Nephron progenitor cell (in vitro differentiated cells): Measurements from ENCODE around the gene RAB27A.

ENCODE experiments used
- DNase-seq: peaks from one replicate; pipeline ENCODE4 v3.0.0; 2021
- H3K27ac Mint-ChIP-seq: 2 replicates; pipeline ENCODE4 v1.8.0; 2021; ENCODE audit warnings: mild to moderate bottlenecking, moderate library complexity, mixed read lengths
- H3K27me3 Mint-ChIP-seq: 2 replicates; pipeline ENCODE4 v1.8.0; 2021; ENCODE audit warnings: mild to moderate bottlenecking, low read depth, mixed read lengths; ENCODE audit not compliant: poor library complexity
- H3K36me3 Mint-ChIP-seq: 2 replicates; pipeline ENCODE4 v1.8.0; 2021; ENCODE audit warnings: low read depth, mixed read lengths
- H3K4me1 Mint-ChIP-seq: 2 replicates; pipeline ENCODE4 v1.8.0; 2021; ENCODE audit warnings: mixed read lengths
- H3K4me3 Mint-ChIP-seq: 2 replicates; pipeline ENCODE4 v1.8.0; 2021; ENCODE audit warnings: mild to moderate bottlenecking, moderate library complexity, mixed read lengths
- H3K9me3 Mint-ChIP-seq: 2 replicates; pipeline ENCODE4 v1.8.0; 2021; ENCODE audit warnings: mild to moderate bottlenecking, moderate library complexity, mixed read lengths
- TF ChIP-seq, protein P1 (sequence below): fragments of 200-600 bp; sonication (generic); IDR thresholded peaks from 2 replicates; pipeline ENCODE4 v1.5.0; 2021; ENCODE audit warnings: antibody characterized with exemption

RAB27A gene

DNA sequence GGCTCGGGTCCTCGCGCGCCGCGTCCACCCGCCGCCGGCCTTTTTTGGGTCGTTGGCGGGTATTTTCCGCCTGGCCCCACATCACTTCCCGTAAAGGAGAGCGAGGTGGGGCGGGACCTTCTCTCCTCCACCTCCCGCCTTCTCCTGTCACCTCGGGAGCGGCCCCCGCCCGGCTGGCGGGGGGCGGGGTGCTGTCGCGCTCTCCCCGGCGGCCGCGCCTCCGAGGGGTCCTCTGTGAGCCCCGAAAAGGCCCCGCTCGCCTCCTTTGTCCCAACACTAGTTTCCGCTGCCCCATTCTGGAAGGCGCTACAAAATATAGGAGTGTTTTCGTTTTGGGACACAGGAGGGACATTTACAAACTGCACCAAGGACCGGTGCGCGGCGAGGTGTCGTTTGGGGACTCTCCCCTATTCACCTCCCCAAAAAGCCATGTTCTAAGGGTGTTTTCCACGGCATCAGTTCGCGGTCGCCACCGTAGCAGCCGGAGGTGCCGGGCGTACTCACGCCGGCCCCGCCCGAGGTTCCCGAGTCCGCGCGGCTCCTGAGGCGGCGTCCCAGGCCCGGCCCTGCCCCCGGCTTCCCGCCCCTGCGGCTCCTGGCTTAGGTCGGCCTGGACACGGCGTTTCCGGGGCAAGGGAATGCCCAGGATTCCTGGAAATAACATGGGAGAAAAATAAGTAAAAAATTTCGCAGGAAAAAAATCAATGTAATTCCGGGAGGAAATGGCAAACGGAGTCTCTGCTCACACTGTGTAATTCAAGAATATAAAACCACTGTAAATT is at the start of gene RAB27A:
Gene RAB27A, minus strand, starts transcription at position 68 of the 782 bp plus-strand sequence. CDS start 54,879 bp downstream, outside the sequence.
- Mint-ChIP-seq H3K36me3 (peaks cover 4% of the 10 kb centered on the region), H3K4me1 (peaks cover 9% of the 10 kb centered on the region), H3K27me3 (peaks cover 8% of the 10 kb centered on the region), H3K9me3 (no peaks in the 10 kb centered on the region), H3K4me3 (peak within 1 kb of the TSS; percentile 86), H3K27ac (no peak within 1 kb of the TSS)
- peak; percentile 82 for DNase-seq
- TF ChIP-seq, protein P1, sequence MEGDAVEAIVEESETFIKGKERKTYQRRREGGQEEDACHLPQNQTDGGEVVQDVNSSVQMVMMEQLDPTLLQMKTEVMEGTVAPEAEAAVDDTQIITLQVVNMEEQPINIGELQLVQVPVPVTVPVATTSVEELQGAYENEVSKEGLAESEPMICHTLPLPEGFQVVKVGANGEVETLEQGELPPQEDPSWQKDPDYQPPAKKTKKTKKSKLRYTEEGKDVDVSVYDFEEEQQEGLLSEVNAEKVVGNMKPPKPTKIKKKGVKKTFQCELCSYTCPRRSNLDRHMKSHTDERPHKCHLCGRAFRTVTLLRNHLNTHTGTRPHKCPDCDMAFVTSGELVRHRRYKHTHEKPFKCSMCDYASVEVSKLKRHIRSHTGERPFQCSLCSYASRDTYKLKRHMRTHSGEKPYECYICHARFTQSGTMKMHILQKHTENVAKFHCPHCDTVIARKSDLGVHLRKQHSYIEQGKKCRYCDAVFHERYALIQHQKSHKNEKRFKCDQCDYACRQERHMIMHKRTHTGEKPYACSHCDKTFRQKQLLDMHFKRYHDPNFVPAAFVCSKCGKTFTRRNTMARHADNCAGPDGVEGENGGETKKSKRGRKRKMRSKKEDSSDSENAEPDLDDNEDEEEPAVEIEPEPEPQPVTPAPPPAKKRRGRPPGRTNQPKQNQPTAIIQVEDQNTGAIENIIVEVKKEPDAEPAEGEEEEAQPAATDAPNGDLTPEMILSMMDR: no peak

DNA sequence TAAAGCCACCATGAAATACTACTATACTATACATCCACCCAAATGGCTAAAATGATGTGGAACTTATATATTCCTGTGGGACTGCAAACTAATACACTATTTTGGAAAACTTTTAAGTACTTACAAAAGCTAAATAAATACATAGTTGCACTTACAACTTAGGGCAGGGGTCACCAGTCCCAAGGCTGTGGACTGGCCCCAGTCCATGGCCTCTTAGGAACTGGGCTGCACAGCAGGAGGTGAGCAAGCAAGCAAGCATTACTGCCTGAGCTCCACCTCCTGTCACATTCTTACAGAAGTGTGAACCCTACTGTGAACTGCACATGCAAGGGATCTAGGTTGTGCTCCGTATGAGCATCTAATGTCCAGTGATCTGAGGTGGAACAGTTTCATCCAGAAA is 47.5 kb upstream of the RAB27A start:
- Mint-ChIP-seq H3K36me3 (peaks cover 6% of the 10 kb centered on the region), H3K9me3 (no peaks in the 10 kb centered on the region), H3K4me3 (no peak overlapping the region), H3K27me3 (no peaks in the 10 kb centered on the region), H3K4me1 (no peaks in the 10 kb centered on the region), H3K27ac (no peak overlapping the region)
- no peak for DNase-seq
- TF ChIP-seq, protein P1: no peak

DNA sequence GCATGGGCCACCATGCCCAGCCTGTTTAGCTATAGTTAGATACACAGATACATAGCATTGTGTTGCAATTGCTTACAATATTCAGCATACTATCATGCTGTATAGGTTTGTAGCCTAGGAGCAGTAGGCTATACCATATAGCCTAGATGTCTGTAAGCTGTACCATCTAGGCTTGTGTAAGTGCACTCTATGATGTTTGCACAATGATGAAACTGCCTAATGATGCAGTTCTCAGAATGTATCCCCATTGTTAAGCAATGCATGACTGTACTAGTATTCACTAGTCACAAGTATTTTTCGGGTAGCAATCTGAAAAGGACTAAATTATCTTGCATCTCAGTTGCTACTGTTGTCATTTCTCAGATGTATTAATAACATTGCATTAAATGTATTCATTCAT is 45.4 kb upstream of the RAB27A start:
- H3K27me3 Mint-ChIP-seq: no peaks in the 10 kb centered on the region
- H3K4me3 Mint-ChIP-seq: no peak overlapping the region
- no peaks in the 10 kb centered on the region for H3K4me1 Mint-ChIP-seq
- peaks cover 6% of the 10 kb centered on the region for H3K36me3 Mint-ChIP-seq
- TF ChIP-seq, protein P1: no peak
- DNase-seq: no peak
- no peak overlapping the region for H3K27ac Mint-ChIP-seq
- H3K9me3 Mint-ChIP-seq: no peaks in the 10 kb centered on the region

DNA sequence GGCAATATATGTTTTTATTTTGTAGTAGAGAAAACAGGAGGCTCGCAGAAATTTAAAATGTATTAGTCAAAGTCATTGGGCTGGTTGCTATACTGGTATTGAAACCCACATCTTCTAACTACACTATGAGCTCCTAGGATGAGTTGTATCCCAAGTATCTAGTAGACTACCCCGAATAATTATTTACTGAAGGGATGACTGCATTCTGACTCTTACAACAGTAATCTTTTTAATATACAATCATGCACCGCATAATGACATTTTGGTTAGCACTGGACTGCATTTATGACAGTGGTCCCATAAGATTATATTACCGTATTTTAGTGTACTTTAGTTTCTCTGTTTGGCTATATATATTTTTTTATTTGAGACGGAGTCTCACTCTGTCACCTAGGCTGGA is 44.8 kb upstream of the RAB27A start:
- no peaks in the 10 kb centered on the region for H3K4me1 Mint-ChIP-seq

DNA sequence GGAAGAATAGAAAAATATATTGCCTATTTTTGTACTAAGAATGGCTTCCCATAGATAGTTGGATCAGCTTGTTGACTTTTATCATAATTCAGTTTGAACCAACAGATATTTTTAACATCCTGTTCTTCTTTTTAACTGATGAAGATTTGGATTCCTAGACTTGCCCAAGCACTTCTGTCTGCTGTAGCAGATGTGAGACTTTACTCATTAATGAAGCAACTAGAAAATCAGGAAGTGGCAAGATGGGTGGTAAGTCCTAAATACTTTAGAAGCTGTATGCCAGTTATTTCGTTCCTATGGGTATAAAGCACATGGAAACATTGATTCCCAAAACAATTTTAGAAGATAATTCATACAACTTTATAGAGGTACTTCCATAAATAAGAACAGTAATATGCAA is 37.8 kb upstream of the RAB27A start:
- Mint-ChIP-seq H3K27me3 (no peaks in the 10 kb centered on the region), H3K4me3 (no peak overlapping the region), H3K4me1 (peaks cover 7% of the 10 kb centered on the region), H3K27ac (no peak overlapping the region), H3K36me3 (peaks cover 12% of the 10 kb centered on the region), H3K9me3 (no peaks in the 10 kb centered on the region)
- TF ChIP-seq, protein P1: no peak
- no peak for DNase-seq

More for the DNA sequence above, 44.8 kb upstream of the RAB27A start:
- Mint-ChIP-seq H3K27ac (no peak overlapping the region), H3K27me3 (no peaks in the 10 kb centered on the region), H3K36me3 (peaks cover under 1% of the 10 kb centered on the region), H3K9me3 (no peaks in the 10 kb centered on the region), H3K4me3 (no peak overlapping the region)
- DNase-seq: no peak
- TF ChIP-seq, protein P1: no peak

DNA sequence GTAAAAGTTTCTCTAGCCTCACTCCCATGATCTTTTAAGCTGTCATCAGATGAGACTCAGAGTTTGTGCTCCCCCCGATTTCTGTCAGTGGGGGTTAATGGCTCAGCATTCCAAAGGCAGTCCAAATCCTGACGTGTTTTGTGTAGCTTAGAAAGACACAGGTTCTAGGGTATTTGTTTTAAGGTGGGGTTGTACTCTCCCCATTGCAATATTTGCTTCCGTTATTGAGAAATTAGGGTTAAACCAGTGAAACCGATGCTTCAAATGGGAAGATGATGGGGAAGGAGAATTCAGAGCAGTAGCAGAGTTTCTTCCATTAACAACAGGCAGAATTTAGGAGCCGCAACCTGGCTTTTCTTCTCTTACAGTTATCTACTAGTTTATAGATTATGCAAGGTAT is 32.9 kb upstream of the RAB27A start:
- H3K27me3 Mint-ChIP-seq: peaks cover 3% of the 10 kb centered on the region
- H3K9me3 Mint-ChIP-seq: no peaks in the 10 kb centered on the region
- H3K4me3 Mint-ChIP-seq: no peak overlapping the region
- TF ChIP-seq, protein P1: no peak
- no peak for DNase-seq
- H3K36me3 Mint-ChIP-seq: peaks cover 16% of the 10 kb centered on the region
- no peak overlapping the region for H3K27ac Mint-ChIP-seq
- H3K4me1 Mint-ChIP-seq: peaks cover 20% of the 10 kb centered on the region
